ENCODE measurements around the gene CLEC2L.
A peak's percentile ranks its signal among the peaks of the same experiment; 100 is the strongest.
"Not testable (repeated sequence)": the region's sequence is repeated elsewhere in the genome, so short reads cannot be mapped to it uniquely, and the experiment has no call there.

Gene CLEC2L

GRCh38 chr7:139553991-139554700, 30.7 kb downstream of the CLEC2L start:
- H3K4me2 ChIP-seq (ENCODE audit: low read length) = not testable (repeated sequence)
- WGBS (ENCODE audit: extremely low coverage, insufficient coverage, low lambda C conversion rate) = no CpG with 5 or more reads among the region's 8 CpGs

GRCh38 chr7:139557857-139558581, 34.5 kb downstream of the CLEC2L start:
- H3K56ac ChIP-seq (ENCODE audit: low read length) = no peak overlapping the region
- no peaks in the 10 kb centered on the region for H3K79me2 ChIP-seq (ENCODE audit: control insufficient read depth, insufficient read depth, low read length)
- H3K79me1 ChIP-seq (ENCODE audit: low read length) = no peaks in the 10 kb centered on the region
- no peaks in the 10 kb centered on the region for H3K27me3 ChIP-seq (ENCODE audit: insufficient read depth, low read length, poor library complexity)
- H3K27ac ChIP-seq (ENCODE audit: low read depth, low read length) = no peak overlapping the region
- H4K5ac ChIP-seq (ENCODE audit: low read length) = no peak overlapping the region
- no peak overlapping the region for H4K8ac ChIP-seq (ENCODE audit: low read depth, low read length)
- no peak overlapping the region for H3K4me3 ChIP-seq (ENCODE audit: low read length)
- no peak overlapping the region for H3K9ac ChIP-seq (ENCODE audit: low read length)
- H3K4me2 ChIP-seq (ENCODE audit: low read length) = no peak overlapping the region
- no peak overlapping the region for H2AK5ac ChIP-seq (ENCODE audit: low read length)
- peak; percentile 32 for DNase-seq
- no peak overlapping the region for H2BK15ac ChIP-seq (replicated peaks; ENCODE audit: low read depth)
- H3K4ac ChIP-seq (ENCODE audit: low read depth, low read length) = no peak overlapping the region
- no peaks in the 10 kb centered on the region for H3K36me3 ChIP-seq (ENCODE audit: control insufficient read depth, insufficient read depth, low read length)
- no CpG with 5 or more reads among the region's 8 CpGs for WGBS (ENCODE audit: extremely low coverage, insufficient coverage, low lambda C conversion rate)
- H3K18ac ChIP-seq (ENCODE audit: low read length) = no peak overlapping the region
- no peak overlapping the region for H2BK5ac ChIP-seq (ENCODE audit: low read length)
- H3K23ac ChIP-seq (ENCODE audit: low read length) = no peak overlapping the region
- no peak overlapping the region for H2BK120ac ChIP-seq (ENCODE audit: low read depth, low read length)
- H3K4me1 ChIP-seq (ENCODE audit: control insufficient read depth, low read depth, low read length) = no peaks in the 10 kb centered on the region

More at GRCh38 chr7:139553991-139554700, 30.7 kb downstream of the CLEC2L start:
- not testable (repeated sequence) for H3K4ac ChIP-seq (ENCODE audit: low read depth, low read length); H4K5ac ChIP-seq (ENCODE audit: low read length); H3K79me1 ChIP-seq (ENCODE audit: low read length); H3K56ac ChIP-seq (ENCODE audit: low read length); H3K23ac ChIP-seq (ENCODE audit: low read length); H2BK15ac ChIP-seq (replicated peaks; ENCODE audit: low read depth); H3K9ac ChIP-seq (ENCODE audit: low read length); H2AK5ac ChIP-seq (ENCODE audit: low read length); H3K27me3 ChIP-seq (ENCODE audit: insufficient read depth, low read length, poor library complexity); H2BK5ac ChIP-seq (ENCODE audit: low read length); H3K4me3 ChIP-seq (ENCODE audit: low read length); H3K4me1 ChIP-seq (ENCODE audit: control insufficient read depth, low read depth, low read length); H3K18ac ChIP-seq (ENCODE audit: low read length); H4K8ac ChIP-seq (ENCODE audit: low read depth, low read length); H2BK120ac ChIP-seq (ENCODE audit: low read depth, low read length); H3K27ac ChIP-seq (ENCODE audit: low read depth, low read length); H3K79me2 ChIP-seq (ENCODE audit: control insufficient read depth, insufficient read depth, low read length); H3K36me3 ChIP-seq (ENCODE audit: control insufficient read depth, insufficient read depth, low read length)
- DNase-seq = peak; percentile 78

- H3K4me2 ChIP-seq (ENCODE audit: low read length) = no peak overlapping the region
- no peaks in the 10 kb centered on the region for H3K27me3 ChIP-seq (ENCODE audit: insufficient read depth, low read length, poor library complexity)
- no peaks in the 10 kb centered on the region for H3K4me1 ChIP-seq (ENCODE audit: control insufficient read depth, low read depth, low read length)
- H3K23ac ChIP-seq (ENCODE audit: low read length) = no peak overlapping the region
- H3K4me3 ChIP-seq (ENCODE audit: low read length) = no peak overlapping the region
- WGBS (ENCODE audit: extremely low coverage, insufficient coverage, low lambda C conversion rate) = no CpG with 5 or more reads among the region's 18 CpGs
- H3K79me2 ChIP-seq (ENCODE audit: control insufficient read depth, insufficient read depth, low read length) = no peaks in the 10 kb centered on the region
- H2BK120ac ChIP-seq (ENCODE audit: low read depth, low read length) = no peak overlapping the region
- no peak overlapping the region for H3K27ac ChIP-seq (ENCODE audit: low read depth, low read length)
- no peaks in the 10 kb centered on the region for H3K36me3 ChIP-seq (ENCODE audit: control insufficient read depth, insufficient read depth, low read length)
- no peak overlapping the region for H3K56ac ChIP-seq (ENCODE audit: low read length)
- no peak overlapping the region for H3K9ac ChIP-seq (ENCODE audit: low read length)
- H2BK15ac ChIP-seq (replicated peaks; ENCODE audit: low read depth) = no peak overlapping the region
- H3K18ac ChIP-seq (ENCODE audit: low read length) = no peak overlapping the region
- DNase-seq = no peak
- H3K79me1 ChIP-seq (ENCODE audit: low read length) = no peaks in the 10 kb centered on the region
- H2AK5ac ChIP-seq (ENCODE audit: low read length) = no peak overlapping the region
- no peak overlapping the region for H4K5ac ChIP-seq (ENCODE audit: low read length)
- H3K4ac ChIP-seq (ENCODE audit: low read depth, low read length) = no peak overlapping the region
- no peak overlapping the region for H2BK5ac ChIP-seq (ENCODE audit: low read length)
- no peak overlapping the region for H4K8ac ChIP-seq (ENCODE audit: low read depth, low read length)
These were observed 36.0 kb downstream of the CLEC2L start for GRCh38 chr7:139559364-139560105.

GRCh38 chr7:139560199-139560598, 36.7 kb downstream of the CLEC2L start:
- H3K4me2 ChIP-seq (ENCODE audit: low read length) = no peak overlapping the region
- WGBS (ENCODE audit: extremely low coverage, insufficient coverage, low lambda C conversion rate) = no CpG with 5 or more reads among the region's 2 CpGs
- no peak overlapping the region for H3K56ac ChIP-seq (ENCODE audit: low read length)
- H2BK120ac ChIP-seq (ENCODE audit: low read depth, low read length) = no peak overlapping the region
- H3K18ac ChIP-seq (ENCODE audit: low read length) = no peak overlapping the region
- H4K8ac ChIP-seq (ENCODE audit: low read depth, low read length) = no peak overlapping the region
- DNase-seq = no peak
- no peaks in the 10 kb centered on the region for H3K27me3 ChIP-seq (ENCODE audit: insufficient read depth, low read length, poor library complexity)
- no peak overlapping the region for H3K4ac ChIP-seq (ENCODE audit: low read depth, low read length)
- no peak overlapping the region for H3K23ac ChIP-seq (ENCODE audit: low read length)
- H4K5ac ChIP-seq (ENCODE audit: low read length) = no peak overlapping the region
- H3K4me1 ChIP-seq (ENCODE audit: control insufficient read depth, low read depth, low read length) = no peaks in the 10 kb centered on the region
- no peak overlapping the region for H3K27ac ChIP-seq (ENCODE audit: low read depth, low read length)
- no peak overlapping the region for H3K4me3 ChIP-seq (ENCODE audit: low read length)
- no peak overlapping the region for H2AK5ac ChIP-seq (ENCODE audit: low read length)
- H2BK15ac ChIP-seq (replicated peaks; ENCODE audit: low read depth) = no peak overlapping the region
- no peak overlapping the region for H3K9ac ChIP-seq (ENCODE audit: low read length)
- no peaks in the 10 kb centered on the region for H3K36me3 ChIP-seq (ENCODE audit: control insufficient read depth, insufficient read depth, low read length)
- H3K79me1 ChIP-seq (ENCODE audit: low read length) = no peaks in the 10 kb centered on the region
- H3K79me2 ChIP-seq (ENCODE audit: control insufficient read depth, insufficient read depth, low read length) = no peaks in the 10 kb centered on the region
- no peak overlapping the region for H2BK5ac ChIP-seq (ENCODE audit: low read length)

GRCh38 chr7:139560678-139561077, 37.2 kb downstream of the CLEC2L start:
- no peak for DNase-seq
- Histone ChIP-seq H2BK5ac (ENCODE audit: low read length) (no peak overlapping the region), H3K4me1 (ENCODE audit: control insufficient read depth, low read depth, low read length) (no peaks in the 10 kb centered on the region), H4K5ac (ENCODE audit: low read length) (no peak overlapping the region), H3K23ac (ENCODE audit: low read length) (no peak overlapping the region), H4K8ac (ENCODE audit: low read depth, low read length) (no peak overlapping the region), H3K27ac (ENCODE audit: low read depth, low read length) (no peak overlapping the region), H3K4ac (ENCODE audit: low read depth, low read length) (no peak overlapping the region), H3K27me3 (ENCODE audit: insufficient read depth, low read length, poor library complexity) (no peaks in the 10 kb centered on the region), H3K4me2 (ENCODE audit: low read length) (no peak overlapping the region), H3K79me2 (ENCODE audit: control insufficient read depth, insufficient read depth, low read length) (no peaks in the 10 kb centered on the region), H3K4me3 (ENCODE audit: low read length) (no peak overlapping the region), H2AK5ac (ENCODE audit: low read length) (no peak overlapping the region), H3K56ac (ENCODE audit: low read length) (no peak overlapping the region), H2BK15ac (replicated peaks; ENCODE audit: low read depth) (no peak overlapping the region), H2BK120ac (ENCODE audit: low read depth, low read length) (no peak overlapping the region), H3K79me1 (ENCODE audit: low read length) (no peaks in the 10 kb centered on the region), H3K9ac (ENCODE audit: low read length) (no peak overlapping the region), H3K18ac (ENCODE audit: low read length) (no peak overlapping the region), H3K36me3 (ENCODE audit: control insufficient read depth, insufficient read depth, low read length) (no peaks in the 10 kb centered on the region)
- no CpG with 5 or more reads among the region's 11 CpGs for WGBS (ENCODE audit: extremely low coverage, insufficient coverage, low lambda C conversion rate)
